ENCODE measurements around the gene CACNG4.

CACNG4 gene

GRCh38 chr17:66957951-66958579 lies 6.4 kb upstream of the CACNG4 start:
- no peaks in the 10 kb centered on the region for H3K27me3 ChIP-seq (ENCODE audit: control insufficient read depth, insufficient read depth, low read length)
- H3K9ac ChIP-seq: no peak overlapping the region
- H3K36me3 ChIP-seq (ENCODE audit: control insufficient read depth, insufficient read depth, low read length): no peaks in the 10 kb centered on the region
- no peak overlapping the region for H3K27ac ChIP-seq
- no peak overlapping the region for H2AFZ ChIP-seq
- TF ChIP-seq CTCF (IDR thresholded peaks at IDR 0.05): no peak
- no peaks in the 10 kb centered on the region for H3K79me2 ChIP-seq
- H3K9me3 ChIP-seq (ENCODE audit: control insufficient read depth, low read length): no peaks in the 10 kb centered on the region
- no peak overlapping the region for H3K4me3 ChIP-seq (ENCODE audit: low read depth, low read length)
- no peak overlapping the region for H3K4me2 ChIP-seq (ENCODE audit: low read length)
- no peaks in the 10 kb centered on the region for H3K4me1 ChIP-seq

- Histone ChIP-seq H3K4me3 (ENCODE audit: low read depth, low read length) (no peak overlapping the region), H3K36me3 (ENCODE audit: control insufficient read depth, insufficient read depth, low read length) (no peaks in the 10 kb centered on the region), H3K9me3 (ENCODE audit: control insufficient read depth, low read length) (no peaks in the 10 kb centered on the region), H3K4me1 (peaks cover 2% of the 10 kb centered on the region), H3K79me2 (no peaks in the 10 kb centered on the region), H3K27me3 (ENCODE audit: control insufficient read depth, insufficient read depth, low read length) (no peaks in the 10 kb centered on the region), H3K9ac (no peak overlapping the region), H3K4me2 (ENCODE audit: low read length) (no peak overlapping the region), H2AFZ (no peak overlapping the region), H3K27ac (no peak overlapping the region)
- no peak for TF ChIP-seq CTCF (IDR thresholded peaks at IDR 0.05)
Observed at GRCh38 chr17:66959641-66960375, 4.7 kb upstream of the CACNG4 start.

- H3K9ac ChIP-seq: no peak overlapping the region
- no peak overlapping the region for H2AFZ ChIP-seq
- H3K27me3 ChIP-seq (ENCODE audit: control insufficient read depth, insufficient read depth, low read length): no peaks in the 10 kb centered on the region
- TF ChIP-seq CTCF (IDR thresholded peaks at IDR 0.05): no peak
- no peaks in the 10 kb centered on the region for H3K9me3 ChIP-seq (ENCODE audit: control insufficient read depth, low read length)
- no peak overlapping the region for H3K27ac ChIP-seq
- no peaks in the 10 kb centered on the region for H3K79me2 ChIP-seq
- no peaks in the 10 kb centered on the region for H3K36me3 ChIP-seq (ENCODE audit: control insufficient read depth, insufficient read depth, low read length)
- H3K4me2 ChIP-seq (ENCODE audit: low read length): no peak overlapping the region
- no peak overlapping the region for H3K4me3 ChIP-seq (ENCODE audit: low read depth, low read length)
- H3K4me1 ChIP-seq: peaks cover 2% of the 10 kb centered on the region
Observed at GRCh38 chr17:66960613-66961012, 3.9 kb upstream of the CACNG4 start.

GRCh38 chr17:66963521-66963908 lies 992 bp upstream of the CACNG4 start:
- H3K27me3 ChIP-seq (ENCODE audit: control insufficient read depth, insufficient read depth, low read length): peaks cover 6% of the 10 kb centered on the region
- peaks cover 2% of the 10 kb centered on the region for H3K4me1 ChIP-seq
- no peaks in the 10 kb centered on the region for H3K9me3 ChIP-seq (ENCODE audit: control insufficient read depth, low read length)
- H3K4me3 ChIP-seq (ENCODE audit: low read depth, low read length): no peak overlapping the region
- no peak for TF ChIP-seq CTCF (IDR thresholded peaks at IDR 0.05)
- no peak overlapping the region for H3K27ac ChIP-seq
- H3K79me2 ChIP-seq: no peaks in the 10 kb centered on the region
- no peak overlapping the region for H3K9ac ChIP-seq
- H2AFZ ChIP-seq: no peak overlapping the region
- H3K4me2 ChIP-seq (ENCODE audit: low read length): no peak overlapping the region
- no peaks in the 10 kb centered on the region for H3K36me3 ChIP-seq (ENCODE audit: control insufficient read depth, insufficient read depth, low read length)

Data from parathyroid adenoma (tissue), 2 donors.